K562 (cell line): ENCODE results near the gene ROBO1.

ENCODE experiments used
- NFIX ChIP-seq: fragments of 250-450 bp; sonication (Bioruptor Pico); IDR thresholded peaks from 2 replicates; pipeline ENCODE4 v1.4.0; 2020; ENCODE audit warnings: low read depth, mild to moderate bottlenecking, moderate library complexity
- POLR2AphosphoS5 ChIP-seq: IDR thresholded peaks from 2 replicates; pipeline ENCODE4 v1.6.1; 2011; ENCODE audit warnings: mild to moderate bottlenecking, low read depth, low read length, moderate library complexity; ENCODE audit not compliant: control insufficient read depth, insufficient read depth
- RAD51 ChIP-seq: fragments of 450-650 bp; IDR thresholded peaks from 2 replicates; pipeline ENCODE4 v1.7.1; 2016; ENCODE audit warnings: low read depth, mild to moderate bottlenecking, borderline replicate concordance
- SAP30 ChIP-seq: fragments of 200-600 bp; sonication (generic); IDR thresholded peaks from 2 replicates; pipeline ENCODE4 v1.6.1; 2012; ENCODE audit warnings: borderline replicate concordance, low read depth, mild to moderate bottlenecking, moderate library complexity, low read length, control low read depth, inconsistent platforms; ENCODE audit not compliant: insufficient read depth, poor library complexity, severe bottlenecking
- SIN3A ChIP-seq, 2 experiments: fragments of 150-350 bp in 1 of 2; IDR thresholded peaks; 2 replicates each; pipeline ENCODE4 v1.6.1; 2011 to 2016; ENCODE audit warnings: borderline replicate concordance in 2 of 2, low read depth in 2 of 2, low read length in 2 of 2, mild to moderate bottlenecking in 2 of 2, moderate library complexity in 2 of 2; ENCODE audit not compliant: control insufficient read depth in 1 of 2
- SMARCE1 ChIP-seq: fragments of 450-650 bp; IDR thresholded peaks from 2 replicates; pipeline ENCODE4 v1.7.1; 2016; ENCODE audit warnings: mild to moderate bottlenecking
- STAT5A ChIP-seq: IDR thresholded peaks from 2 replicates; pipeline ENCODE4 v1.6.1; 2012; ENCODE audit warnings: low read length, inconsistent platforms, borderline replicate concordance
- ZBTB8A ChIP-seq: fragments of 450-650 bp; IDR thresholded peaks from 2 replicates; pipeline ENCODE4 v1.6.1; 2018; ENCODE audit warnings: mild to moderate bottlenecking, moderate library complexity; ENCODE audit not compliant: partially characterized antibody
- ZNF274 ChIP-seq: IDR thresholded peaks from 2 replicates; pipeline ENCODE4 v1.6.1; 2011; ENCODE audit warnings: low read depth, mild to moderate bottlenecking, low read length, moderate library complexity, borderline replicate concordance
- ZNF695 ChIP-seq: fragments of 450-650 bp; formaldehyde crosslinking; IDR thresholded peaks from 2 replicates; pipeline ENCODE4 v1.4.0; 2020; ENCODE audit warnings: mild to moderate bottlenecking, moderate library complexity
- ZNF766 ChIP-seq: fragments of 200-800 bp; sonication (Bioruptor generic); conservative IDR thresholded peaks from 2 replicates; pipeline ENCODE4 v1.6.1; 2016; ENCODE audit warnings: missing genetic modification characterization, missing compliant biosample characterization
- TF ChIP-seq, protein P1 (sequence below), 3 experiments: IDR thresholded peaks in 2 of 3; conservative IDR thresholded peaks in 1 of 3; 2 replicates each; pipeline ENCODE4 v1.5.1; 2011 to 2012; ENCODE audit warnings: low read length in 3 of 3, mild to moderate bottlenecking in 3 of 3, control low read depth in 2 of 3, improper control_type of control experiment in 1 of 3, inconsistent platforms in 1 of 3, low read depth in 1 of 3, mixed read lengths in 1 of 3, moderate library complexity in 1 of 3; ENCODE audit not compliant: insufficient read depth in 2 of 3
- TF ChIP-seq, protein P2 (sequence below): sonication (generic); formaldehyde crosslinking; IDR thresholded peaks from 2 replicates; pipeline ENCODE4 v1.4.0; 2020; ENCODE audit warnings: mild to moderate bottlenecking, missing genetic modification reagents

DNA sequence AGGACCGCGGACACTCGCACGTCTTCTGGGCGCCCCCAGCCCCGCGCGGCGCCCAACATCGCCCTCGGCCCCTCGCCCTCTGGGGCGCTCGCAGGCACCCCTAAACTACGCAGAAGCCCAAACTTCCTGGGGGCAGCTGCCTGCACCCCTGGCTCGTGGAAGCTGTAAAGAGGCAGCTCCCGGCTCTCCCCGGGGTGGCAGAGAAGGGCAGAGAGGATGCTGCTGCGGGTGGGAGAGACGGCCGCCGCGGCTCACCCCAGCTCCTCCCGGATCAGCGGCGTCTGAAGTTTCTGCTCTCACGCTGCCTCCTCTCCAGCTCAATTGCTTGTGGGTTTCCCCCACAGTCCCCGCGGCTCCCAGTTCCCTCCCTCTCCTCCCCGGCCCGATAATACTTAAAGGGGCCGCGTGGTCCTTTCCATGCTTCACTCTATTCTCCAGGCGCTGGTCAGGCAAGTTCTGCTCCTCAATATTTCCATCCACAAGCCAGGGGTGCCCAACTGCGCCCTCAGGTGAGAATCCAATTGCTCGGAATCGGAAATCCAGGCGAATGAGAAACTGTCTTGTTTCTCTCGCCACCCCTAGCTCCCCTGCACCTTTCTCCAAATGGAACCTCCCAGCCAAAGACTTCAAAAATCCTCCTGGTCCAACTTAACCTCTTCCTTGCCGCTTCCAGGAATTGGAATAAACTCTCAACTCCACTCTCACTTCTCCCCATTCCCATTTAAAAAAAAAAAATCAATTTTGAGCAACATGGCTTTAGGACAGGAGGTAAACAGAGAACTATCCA is 748.5 kb downstream of the ROBO1 start:
- TF ChIP-seq, protein P1, sequence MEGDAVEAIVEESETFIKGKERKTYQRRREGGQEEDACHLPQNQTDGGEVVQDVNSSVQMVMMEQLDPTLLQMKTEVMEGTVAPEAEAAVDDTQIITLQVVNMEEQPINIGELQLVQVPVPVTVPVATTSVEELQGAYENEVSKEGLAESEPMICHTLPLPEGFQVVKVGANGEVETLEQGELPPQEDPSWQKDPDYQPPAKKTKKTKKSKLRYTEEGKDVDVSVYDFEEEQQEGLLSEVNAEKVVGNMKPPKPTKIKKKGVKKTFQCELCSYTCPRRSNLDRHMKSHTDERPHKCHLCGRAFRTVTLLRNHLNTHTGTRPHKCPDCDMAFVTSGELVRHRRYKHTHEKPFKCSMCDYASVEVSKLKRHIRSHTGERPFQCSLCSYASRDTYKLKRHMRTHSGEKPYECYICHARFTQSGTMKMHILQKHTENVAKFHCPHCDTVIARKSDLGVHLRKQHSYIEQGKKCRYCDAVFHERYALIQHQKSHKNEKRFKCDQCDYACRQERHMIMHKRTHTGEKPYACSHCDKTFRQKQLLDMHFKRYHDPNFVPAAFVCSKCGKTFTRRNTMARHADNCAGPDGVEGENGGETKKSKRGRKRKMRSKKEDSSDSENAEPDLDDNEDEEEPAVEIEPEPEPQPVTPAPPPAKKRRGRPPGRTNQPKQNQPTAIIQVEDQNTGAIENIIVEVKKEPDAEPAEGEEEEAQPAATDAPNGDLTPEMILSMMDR (IDR thresholded peaks at IDR 0.05 in 2 of 3, conservative IDR thresholded peaks at IDR 0.05 in 1 of 3; ENCODE audit: insufficient read depth in 2 of 3, low read depth in 1 of 3, low read length in 3 of 3) = no peak
- TF ChIP-seq POLR2AphosphoS5 (no peak), NFIX (CRISPR knock-in tag) (no peak), ZNF274 (no peak), ZNF766 (no peak), ZNF695 (CRISPR knock-in tag) (no peak), SAP30 (no peak), STAT5A (no peak), SIN3A (IDR thresholded peaks at IDR 0.05; ENCODE audit: borderline replicate concordance in 2 of 2, control insufficient read depth in 1 of 2, low read depth in 2 of 2, low read length in 2 of 2) (no peak), ZBTB8A (no peak), RAD51 (no peak), SMARCE1 (no peak)
- TF ChIP-seq, protein P2, sequence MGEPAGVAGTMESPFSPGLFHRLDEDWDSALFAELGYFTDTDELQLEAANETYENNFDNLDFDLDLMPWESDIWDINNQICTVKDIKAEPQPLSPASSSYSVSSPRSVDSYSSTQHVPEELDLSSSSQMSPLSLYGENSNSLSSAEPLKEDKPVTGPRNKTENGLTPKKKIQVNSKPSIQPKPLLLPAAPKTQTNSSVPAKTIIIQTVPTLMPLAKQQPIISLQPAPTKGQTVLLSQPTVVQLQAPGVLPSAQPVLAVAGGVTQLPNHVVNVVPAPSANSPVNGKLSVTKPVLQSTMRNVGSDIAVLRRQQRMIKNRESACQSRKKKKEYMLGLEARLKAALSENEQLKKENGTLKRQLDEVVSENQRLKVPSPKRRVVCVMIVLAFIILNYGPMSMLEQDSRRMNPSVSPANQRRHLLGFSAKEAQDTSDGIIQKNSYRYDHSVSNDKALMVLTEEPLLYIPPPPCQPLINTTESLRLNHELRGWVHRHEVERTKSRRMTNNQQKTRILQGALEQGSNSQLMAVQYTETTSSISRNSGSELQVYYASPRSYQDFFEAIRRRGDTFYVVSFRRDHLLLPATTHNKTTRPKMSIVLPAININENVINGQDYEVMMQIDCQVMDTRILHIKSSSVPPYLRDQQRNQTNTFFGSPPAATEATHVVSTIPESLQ (CRISPR knock-in tag) = no peak
